ENCODE data around the gene TTLL9.

TTLL9 gene

GRCh38 chr20:31836853-31837608 is 33.4 kb upstream of the TTLL9 start:
- no peak for DNase-seq (ENCODE audit: low read depth)

DNA sequence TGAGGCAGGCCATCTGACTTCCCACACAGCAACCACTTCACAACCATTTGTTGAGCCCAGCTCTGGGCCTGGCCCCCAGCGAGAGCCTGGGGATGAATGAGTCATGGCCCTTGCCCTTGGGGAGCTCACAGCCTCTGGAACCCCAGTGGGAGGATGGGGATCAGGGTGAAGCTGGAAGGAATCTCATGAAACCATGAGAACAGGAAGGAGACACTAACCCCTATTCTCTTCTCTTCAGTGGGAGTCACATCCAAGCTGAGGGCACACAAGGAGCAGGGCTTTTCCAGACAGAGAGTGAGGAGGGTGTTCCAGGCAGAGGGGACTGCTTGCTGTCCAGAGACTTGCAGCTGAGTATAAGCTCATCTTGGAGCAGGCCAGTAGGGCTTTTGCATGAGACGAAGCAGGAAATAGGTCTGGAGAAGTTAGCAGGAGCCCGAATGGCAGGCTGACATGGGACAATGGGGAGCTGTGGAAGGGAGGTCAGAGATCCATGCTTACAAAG is 32.5 kb upstream of the TTLL9 start:
- no peak for DNase-seq (ENCODE audit: low read depth)

GRCh38 chr20:31838646-31839292 is 31.7 kb upstream of the TTLL9 start:
- DNase-seq (ENCODE audit: low read depth), result no peak

DNA sequence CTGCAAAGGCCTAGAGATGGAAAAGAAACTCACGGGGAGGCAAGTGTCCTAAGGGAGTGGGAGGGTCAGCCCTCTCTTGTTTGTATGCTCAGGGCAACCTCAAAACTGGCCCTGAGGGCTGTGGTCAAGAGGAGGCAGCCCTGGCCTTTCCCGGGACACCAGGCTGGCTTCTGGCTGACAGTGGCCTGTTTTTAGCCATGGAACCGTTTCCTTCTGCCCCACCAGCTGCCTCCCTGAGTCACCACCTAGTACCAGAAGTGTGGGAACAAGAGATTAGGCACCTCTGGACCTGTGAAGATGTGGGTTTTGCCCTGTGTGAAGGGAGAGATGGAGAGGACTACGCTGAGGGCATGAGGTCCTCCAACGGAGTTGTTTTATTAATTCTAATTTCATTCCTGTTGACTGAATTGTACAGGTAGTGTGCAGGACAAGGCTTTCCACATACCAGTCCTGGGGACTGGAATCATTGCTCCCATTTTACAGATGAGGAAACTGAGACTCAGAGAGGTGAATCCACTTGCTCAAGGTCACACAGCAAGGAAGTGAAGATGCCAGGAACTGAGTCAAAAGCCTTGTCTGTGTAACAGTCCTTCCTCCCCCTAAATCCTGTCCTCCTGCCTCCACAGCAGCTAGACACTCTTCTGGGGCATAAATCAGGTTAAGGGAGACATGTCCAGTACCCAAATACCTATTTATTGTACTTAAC is 30.5 kb upstream of the TTLL9 start:
- DNase-seq (ENCODE audit: low read depth), result no peak

- DNase-seq (ENCODE audit: low read depth), result no peak
Measured at GRCh38 chr20:31840906-31841816, 29.3 kb upstream of the TTLL9 start.

DNA sequence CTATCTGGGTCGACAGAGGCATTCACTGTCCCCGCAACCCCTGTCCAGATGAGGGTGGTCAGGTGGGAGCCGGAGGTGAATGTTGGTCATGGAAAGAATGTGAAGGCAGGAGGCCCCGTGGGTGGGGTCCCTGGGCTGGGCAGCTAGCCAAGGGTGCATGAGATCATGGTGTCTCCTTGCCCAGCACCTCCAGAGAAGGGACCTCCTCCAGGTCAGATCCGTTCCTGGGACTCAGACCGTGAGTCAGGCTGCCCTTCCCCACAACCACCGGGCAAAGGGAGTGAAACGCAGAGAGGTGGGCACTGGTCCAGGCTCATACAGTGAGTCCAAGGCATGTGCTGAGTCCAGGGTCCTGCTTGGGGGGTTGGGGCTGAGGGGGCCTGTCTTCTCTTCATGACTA is 28.5 kb upstream of the TTLL9 start:
- no peak for DNase-seq (ENCODE audit: low read depth)

GRCh38 chr20:31842471-31843157 is 27.8 kb upstream of the TTLL9 start:
- no peak for DNase-seq (ENCODE audit: low read depth)

DNA sequence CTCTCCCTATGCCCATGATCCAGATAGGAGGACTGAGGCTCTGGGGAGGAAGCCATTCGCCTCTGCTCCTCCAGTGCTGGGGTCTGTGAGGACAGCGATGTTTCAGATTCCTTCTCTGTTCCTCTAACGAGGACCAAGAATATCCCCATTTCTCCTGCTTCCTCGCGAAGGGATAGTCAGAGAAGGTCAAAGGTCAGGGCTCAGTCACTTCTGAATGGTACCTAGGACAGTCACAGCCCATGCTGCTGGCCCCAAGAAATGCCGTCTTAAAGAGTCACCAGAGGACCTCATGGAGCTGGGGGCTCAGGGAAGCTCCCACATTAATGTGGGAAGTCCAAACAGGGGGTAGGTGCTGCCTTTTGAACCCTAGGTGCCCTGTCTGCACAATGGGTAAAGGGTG is 27.1 kb upstream of the TTLL9 start:
- no peak for DNase-seq (ENCODE audit: low read depth)

DNA sequence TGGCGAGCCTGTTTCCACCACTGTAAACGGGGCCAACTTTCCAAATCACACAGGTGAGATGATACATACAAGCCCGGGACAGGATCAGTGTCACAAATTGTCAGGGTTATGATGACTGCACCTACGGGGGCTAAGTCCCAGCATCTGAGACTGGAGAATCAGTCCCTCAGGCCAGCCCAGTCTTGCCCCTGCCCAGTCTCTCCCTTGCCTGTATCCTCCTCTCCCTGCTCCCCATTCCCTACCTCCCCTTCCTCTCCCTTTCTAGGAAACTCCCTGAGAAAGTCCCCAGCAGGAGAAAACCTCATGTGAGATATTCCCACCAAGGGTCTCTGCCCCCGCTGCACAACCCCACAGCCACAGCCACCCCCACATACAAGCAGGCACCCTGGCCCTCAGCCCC is 26.6 kb upstream of the TTLL9 start:
- DNase-seq (ENCODE audit: low read depth), result no peak

GRCh38 chr20:31844737-31845299 is 25.6 kb upstream of the TTLL9 start:
- DNase-seq (ENCODE audit: low read depth), result no peak

GRCh38 chr20:31845300-31845863 is 25.1 kb upstream of the TTLL9 start, which contains the start of gene FOXS1:
Gene FOXS1 (minus strand): TSS chr20:31845604. CDS start chr20:31845542, 62 bp downstream.
- DNase-seq (ENCODE audit: low read depth), result no peak

- no peak for DNase-seq (ENCODE audit: low read depth)
Measured at GRCh38 chr20:31846793-31847138, 23.7 kb upstream of the TTLL9 start.

GRCh38 chr20:31848088-31848999 is 22.1 kb upstream of the TTLL9 start:
- no peak for DNase-seq (ENCODE audit: low read depth)

- DNase-seq (ENCODE audit: low read depth), result no peak
Measured at GRCh38 chr20:31849306-31849930, 21.0 kb upstream of the TTLL9 start.

GRCh38 chr20:31851240-31851955 is 19.0 kb upstream of the TTLL9 start:
- no peak for DNase-seq (ENCODE audit: low read depth)

- no peak for DNase-seq (ENCODE audit: low read depth)
Measured at GRCh38 chr20:31853481-31853880, 17.0 kb upstream of the TTLL9 start.

DNA sequence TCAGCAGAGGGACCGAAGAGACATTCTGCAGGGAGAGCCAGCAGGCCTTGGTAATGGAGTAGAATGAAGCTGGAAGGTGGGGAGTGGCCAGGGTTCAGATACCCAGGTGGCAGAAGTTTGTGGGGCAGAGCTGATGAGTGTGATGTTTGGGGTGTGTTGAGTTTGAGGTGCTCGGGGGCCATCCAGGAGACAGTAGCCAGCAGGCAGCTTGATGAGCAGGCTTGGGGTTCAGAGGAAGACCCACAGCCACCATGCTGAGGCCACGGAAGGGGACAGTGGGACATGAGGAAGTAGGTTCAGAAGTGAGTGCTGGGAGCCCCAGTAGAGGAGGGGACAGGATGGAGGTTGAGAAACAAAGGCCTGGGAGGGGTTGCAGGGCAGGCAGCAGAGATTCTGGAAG is 13.9 kb upstream of the TTLL9 start:
- no peak for DNase-seq (ENCODE audit: low read depth)
